ENCODE data around the gene C5orf63.

GRCh38 chr5:127029581-127030258 is 43.6 kb downstream of the C5orf63 start:
- TF ChIP-seq CTCF (conservative IDR thresholded peaks at IDR 0.05) (peak; percentile 63), ZFX (IDR thresholded peaks at IDR 0.05) (no peak)
